Measurements from ENCODE around the gene SFSWAP. TPM values are rescaled to one million over a fixed set of nuclear protein-coding genes. Genes with fewer than 3 reads are reported as not detected.
"Not testable (repeated sequence)": the region's sequence is repeated elsewhere in the genome, so short reads cannot be mapped to it uniquely, and the experiment has no call there.

Gene SFSWAP
- total and polyA plus RNA-seq, 5 donors from 2014 or later, result 14.6 to 105 (median 18.3) TPM

DNA sequence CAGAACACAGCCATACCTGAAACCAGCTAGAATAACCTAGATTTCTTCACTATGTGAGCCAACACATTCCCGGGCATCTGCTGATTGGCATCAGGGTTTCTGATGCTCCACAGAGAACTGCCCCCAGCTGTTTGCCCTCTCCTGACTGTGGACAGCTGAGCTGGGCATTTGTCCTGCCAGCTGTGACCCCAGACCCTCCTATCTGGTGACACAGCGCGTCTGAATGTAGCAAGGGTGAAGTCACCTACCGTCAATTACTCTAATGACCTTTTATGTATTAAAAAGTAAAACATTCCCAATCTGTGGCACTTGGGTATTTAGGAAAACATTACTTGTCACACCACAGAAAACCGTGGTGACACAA, 29.7 kb upstream of the SFSWAP start:
- peak overlapping the region in 1 of 4 donors; percentile 38 for H3K4me3 Mint-ChIP-seq

DNA sequence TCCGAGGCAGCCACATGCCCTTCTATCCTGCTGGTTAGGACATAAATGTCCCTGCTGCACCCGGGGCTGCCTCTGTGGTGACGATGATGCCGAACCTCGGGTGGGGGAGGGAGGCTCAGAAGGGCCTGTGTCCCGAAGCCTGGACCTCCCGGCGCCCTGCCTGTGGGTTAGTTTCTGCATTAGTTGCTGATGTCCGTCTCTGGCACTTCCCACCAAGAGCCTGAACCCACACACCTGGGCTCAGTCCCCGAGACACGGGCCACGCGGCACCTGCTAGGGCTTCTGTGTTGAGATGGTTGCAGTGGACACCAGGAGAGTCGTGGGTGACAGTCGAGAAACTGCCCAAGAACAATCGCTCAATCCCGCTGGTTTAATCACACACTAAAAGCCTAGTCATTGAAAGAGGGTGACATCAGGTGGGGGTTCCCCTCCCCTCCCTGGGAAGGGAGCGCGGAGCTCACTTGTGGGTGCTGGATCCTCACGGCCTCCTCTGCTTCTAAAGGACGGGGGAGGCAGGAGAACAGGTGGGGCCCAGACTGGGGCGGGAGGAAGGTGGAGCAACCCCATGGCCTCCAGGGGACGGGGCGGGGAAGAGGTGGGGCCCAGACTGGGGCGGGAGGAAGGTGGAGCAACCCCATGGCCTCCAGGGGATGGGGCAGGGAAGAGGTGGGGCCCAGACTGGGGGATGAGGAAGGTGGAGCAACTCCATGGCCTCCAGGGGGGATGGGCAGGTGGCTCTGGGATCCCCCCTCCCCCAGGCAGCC, 29.0 kb upstream of the SFSWAP start:
- H3K4me1 Mint-ChIP-seq, result peaks cover 0 to 21% (median 3%) of the 10 kb centered on the region in 4 donors
- H3K27me3 Mint-ChIP-seq; H3K9me3 ChIP-seq (ENCODE audit: control insufficient read depth in 2 of 2, low read length in 2 of 2); H3K9me3 Mint-ChIP-seq; H3K27ac ChIP-seq (ENCODE audit: insufficient read depth, low read length, poor library complexity, severe bottlenecking); H3K27ac Mint-ChIP-seq; H3K4me1 ChIP-seq (ENCODE audit: control insufficient read depth, insufficient read depth, low read length, poor library complexity, severe bottlenecking); H3K27me3 ChIP-seq (ENCODE audit: control insufficient read depth, insufficient read depth, low read length); H3K36me3 ChIP-seq (ENCODE audit: control insufficient read depth, insufficient read depth, low read length); H3K36me3 Mint-ChIP-seq; H3K4me3 ChIP-seq (ENCODE audit: low read depth, low read length): not testable (repeated sequence)
- peak; percentile 24 to 80 (median 63) for DNase-seq
- ATAC-seq (ENCODE audit: low read depth in 2 of 2), result peak in 1 of 2 donors; percentile 92
- H3K4me3 Mint-ChIP-seq, result peak overlapping the region in 3 of 4 donors; percentile 39 to 84 (median 61)

More for the DNA sequence above, 29.7 kb upstream of the SFSWAP start:
- Histone ChIP-seq H3K36me3 (ENCODE audit: control insufficient read depth, insufficient read depth, low read length) (no peaks in the 10 kb centered on the region), H3K9me3 (ENCODE audit: control insufficient read depth in 2 of 2, low read length in 2 of 2) (no peaks in the 10 kb centered on the region), H3K4me1 (ENCODE audit: control insufficient read depth, insufficient read depth, low read length, poor library complexity, severe bottlenecking) (peaks cover 3% of the 10 kb centered on the region), H3K27me3 (ENCODE audit: control insufficient read depth, insufficient read depth, low read length) (no peaks in the 10 kb centered on the region), H3K27ac (ENCODE audit: insufficient read depth, low read length, poor library complexity, severe bottlenecking) (no peak overlapping the region), H3K4me3 (ENCODE audit: low read depth, low read length) (no peak overlapping the region)
- ATAC-seq (ENCODE audit: low read depth in 2 of 2), result no peak
- Mint-ChIP-seq H3K27ac (peak overlapping the region in 1 of 3 donors; percentile 61), H3K27me3 (no peaks in the 10 kb centered on the region), H3K36me3 (no peaks in the 10 kb centered on the region), H3K9me3 (peaks cover 0 to 2% (median 0%) of the 10 kb centered on the region in 7 donors), H3K4me1 (peaks cover 0 to 21% (median 3%) of the 10 kb centered on the region in 4 donors)
- DNase-seq, result no peak

DNA sequence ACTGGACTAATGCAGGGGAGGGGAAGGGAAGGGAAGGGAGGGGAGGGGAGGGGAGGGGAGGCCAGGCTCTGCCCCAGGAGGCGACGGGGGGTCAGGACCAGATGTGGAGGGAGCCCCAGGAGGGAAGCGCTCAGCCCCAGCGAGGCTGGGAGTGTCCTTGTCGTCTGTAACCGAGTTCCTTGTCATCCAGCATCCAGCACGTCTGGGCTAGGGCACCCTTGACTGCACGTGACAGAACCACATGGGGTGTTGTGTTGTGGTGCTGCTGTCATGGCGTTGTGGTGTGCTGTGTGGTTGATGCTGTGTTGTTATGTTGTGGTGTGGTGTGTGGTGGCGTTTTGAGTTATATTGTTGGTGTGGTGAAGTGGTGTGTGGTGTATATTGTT, 28.4 kb upstream of the SFSWAP start:
- Histone ChIP-seq H3K27ac (ENCODE audit: insufficient read depth, low read length, poor library complexity, severe bottlenecking) (no peak overlapping the region), H3K4me3 (ENCODE audit: low read depth, low read length) (no peak overlapping the region), H3K27me3 (ENCODE audit: control insufficient read depth, insufficient read depth, low read length) (no peaks in the 10 kb centered on the region), H3K4me1 (ENCODE audit: control insufficient read depth, insufficient read depth, low read length, poor library complexity, severe bottlenecking) (peaks cover 3% of the 10 kb centered on the region), H3K36me3 (ENCODE audit: control insufficient read depth, insufficient read depth, low read length) (no peaks in the 10 kb centered on the region), H3K9me3 (ENCODE audit: control insufficient read depth in 2 of 2, low read length in 2 of 2) (no peaks in the 10 kb centered on the region)
- H3K27me3 Mint-ChIP-seq, result no peaks in the 10 kb centered on the region
- H3K27ac Mint-ChIP-seq, result peak overlapping the region in 1 of 3 donors; percentile 82
- ATAC-seq (ENCODE audit: low read depth in 2 of 2) (peak in 1 of 2 donors; percentile 9), DNase-seq (peak in 1 of 3 donors; percentile 37)
- H3K4me1 Mint-ChIP-seq, result peaks cover 0 to 21% (median 3%) of the 10 kb centered on the region in 4 donors
- peak overlapping the region in 1 of 4 donors; percentile 42 for H3K4me3 Mint-ChIP-seq
- peaks cover 0 to 2% (median 0%) of the 10 kb centered on the region in 7 donors for H3K9me3 Mint-ChIP-seq
- H3K36me3 Mint-ChIP-seq, result no peaks in the 10 kb centered on the region

DNA sequence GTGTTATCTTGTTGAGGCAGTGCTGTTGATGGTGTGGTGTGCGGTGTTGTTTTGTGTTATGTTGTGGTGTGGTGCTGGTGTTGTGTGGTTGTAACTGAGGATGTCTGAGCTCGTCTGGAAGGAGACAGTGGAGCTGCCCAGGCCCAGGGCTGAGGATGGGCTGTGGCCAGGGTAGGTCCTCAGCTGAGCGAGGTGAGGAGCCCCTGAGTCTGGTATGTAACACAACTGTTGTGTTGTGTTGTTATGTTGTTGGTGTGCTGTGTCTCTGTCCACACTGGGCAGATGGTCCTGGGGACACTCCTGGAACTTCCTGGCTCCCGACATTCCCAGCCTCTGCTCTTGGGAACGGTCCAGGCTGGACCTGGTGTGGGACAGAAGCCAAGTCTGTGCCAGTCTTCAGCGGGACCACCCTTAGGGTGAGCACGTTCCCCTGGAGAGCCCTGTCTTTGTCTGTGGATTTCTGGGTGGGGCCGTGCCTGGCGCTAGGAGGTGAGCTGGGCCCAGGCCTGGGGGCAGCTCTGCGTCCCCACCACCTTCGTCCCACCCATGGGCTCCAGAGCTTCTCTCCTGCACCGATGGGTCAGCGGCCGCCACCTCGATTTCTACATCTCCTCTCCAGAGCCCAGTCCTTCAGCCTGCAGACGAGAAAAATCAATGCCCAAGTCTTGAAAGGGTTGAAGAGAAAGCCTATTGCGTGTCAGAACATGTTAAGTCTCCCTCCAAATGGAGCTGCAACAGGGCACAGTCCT, 27.4 kb upstream of the SFSWAP start:
- H3K27me3 Mint-ChIP-seq, result no peaks in the 10 kb centered on the region
- H3K27ac Mint-ChIP-seq, result no peak overlapping the region
- no peaks in the 10 kb centered on the region for H3K27me3 ChIP-seq (ENCODE audit: control insufficient read depth, insufficient read depth, low read length)
- H3K4me3 ChIP-seq (ENCODE audit: low read depth, low read length), result no peak overlapping the region
- no peak overlapping the region for H3K27ac ChIP-seq (ENCODE audit: insufficient read depth, low read length, poor library complexity, severe bottlenecking)
- DNase-seq (no peak), ATAC-seq (ENCODE audit: low read depth in 2 of 2) (no peak)
- H3K9me3 Mint-ChIP-seq, result peaks cover 0 to 1% (median 0%) of the 10 kb centered on the region in 7 donors
- H3K4me1 Mint-ChIP-seq, result peaks cover 0 to 21% (median 3%) of the 10 kb centered on the region in 4 donors
- H3K36me3 ChIP-seq (ENCODE audit: control insufficient read depth, insufficient read depth, low read length), result no peaks in the 10 kb centered on the region
- no peaks in the 10 kb centered on the region for H3K36me3 Mint-ChIP-seq
- no peak overlapping the region for H3K4me3 Mint-ChIP-seq
- no peaks in the 10 kb centered on the region for H3K9me3 ChIP-seq (ENCODE audit: control insufficient read depth in 2 of 2, low read length in 2 of 2)
- H3K4me1 ChIP-seq (ENCODE audit: control insufficient read depth, insufficient read depth, low read length, poor library complexity, severe bottlenecking), result peaks cover 3% of the 10 kb centered on the region

DNA sequence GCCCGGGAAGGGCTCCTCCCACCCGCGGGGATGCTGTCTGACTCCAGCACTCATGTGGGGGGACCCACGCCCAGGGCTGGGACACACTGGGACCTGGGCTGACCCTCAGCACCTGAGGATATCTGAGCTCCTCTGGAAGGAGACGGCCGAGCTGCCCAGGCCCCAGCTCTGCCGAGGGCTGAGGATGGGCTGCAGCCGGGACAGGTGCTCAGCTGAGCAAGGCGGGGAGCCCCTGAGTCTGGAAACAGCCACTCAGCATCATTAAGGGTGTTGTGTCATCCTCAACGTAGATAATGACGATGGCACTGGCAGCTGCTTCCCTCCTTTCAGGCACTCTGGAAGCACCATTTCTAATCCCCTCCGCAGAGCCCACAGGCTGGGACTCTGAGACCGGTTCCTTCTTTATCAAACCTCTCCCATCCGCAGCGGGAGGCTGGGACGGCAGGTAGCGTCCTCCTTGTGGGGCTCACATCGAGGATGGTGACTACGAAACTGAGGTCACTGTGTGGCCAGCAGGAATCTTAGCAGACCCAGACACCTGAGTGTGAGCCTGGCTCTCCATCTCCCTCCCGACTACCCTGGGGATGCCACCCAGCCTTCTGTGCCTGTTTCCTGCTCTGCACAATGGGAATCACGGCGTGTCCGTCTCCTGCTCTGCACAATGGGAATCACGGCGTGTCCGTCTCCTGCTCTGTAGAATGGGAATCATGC, 26.7 kb upstream of the SFSWAP start:
- peaks cover 3% of the 10 kb centered on the region for H3K4me1 ChIP-seq (ENCODE audit: control insufficient read depth, insufficient read depth, low read length, poor library complexity, severe bottlenecking)
- no peak overlapping the region for H3K4me3 Mint-ChIP-seq
- H3K36me3 ChIP-seq (ENCODE audit: control insufficient read depth, insufficient read depth, low read length), result no peaks in the 10 kb centered on the region
- DNase-seq (no peak), ATAC-seq (ENCODE audit: low read depth in 2 of 2) (no peak)
- no peaks in the 10 kb centered on the region for H3K27me3 Mint-ChIP-seq
- no peak overlapping the region for H3K27ac ChIP-seq (ENCODE audit: insufficient read depth, low read length, poor library complexity, severe bottlenecking)
- H3K36me3 Mint-ChIP-seq, result no peaks in the 10 kb centered on the region
- no peak overlapping the region for H3K4me3 ChIP-seq (ENCODE audit: low read depth, low read length)
- H3K27me3 ChIP-seq (ENCODE audit: control insufficient read depth, insufficient read depth, low read length), result no peaks in the 10 kb centered on the region
- no peaks in the 10 kb centered on the region for H3K9me3 ChIP-seq (ENCODE audit: control insufficient read depth in 2 of 2, low read length in 2 of 2)
- H3K27ac Mint-ChIP-seq, result no peak overlapping the region
- H3K4me1 Mint-ChIP-seq, result peaks cover 0 to 19% (median 3%) of the 10 kb centered on the region in 4 donors
- peaks cover 0 to 2% (median 0%) of the 10 kb centered on the region in 7 donors for H3K9me3 Mint-ChIP-seq

DNA sequence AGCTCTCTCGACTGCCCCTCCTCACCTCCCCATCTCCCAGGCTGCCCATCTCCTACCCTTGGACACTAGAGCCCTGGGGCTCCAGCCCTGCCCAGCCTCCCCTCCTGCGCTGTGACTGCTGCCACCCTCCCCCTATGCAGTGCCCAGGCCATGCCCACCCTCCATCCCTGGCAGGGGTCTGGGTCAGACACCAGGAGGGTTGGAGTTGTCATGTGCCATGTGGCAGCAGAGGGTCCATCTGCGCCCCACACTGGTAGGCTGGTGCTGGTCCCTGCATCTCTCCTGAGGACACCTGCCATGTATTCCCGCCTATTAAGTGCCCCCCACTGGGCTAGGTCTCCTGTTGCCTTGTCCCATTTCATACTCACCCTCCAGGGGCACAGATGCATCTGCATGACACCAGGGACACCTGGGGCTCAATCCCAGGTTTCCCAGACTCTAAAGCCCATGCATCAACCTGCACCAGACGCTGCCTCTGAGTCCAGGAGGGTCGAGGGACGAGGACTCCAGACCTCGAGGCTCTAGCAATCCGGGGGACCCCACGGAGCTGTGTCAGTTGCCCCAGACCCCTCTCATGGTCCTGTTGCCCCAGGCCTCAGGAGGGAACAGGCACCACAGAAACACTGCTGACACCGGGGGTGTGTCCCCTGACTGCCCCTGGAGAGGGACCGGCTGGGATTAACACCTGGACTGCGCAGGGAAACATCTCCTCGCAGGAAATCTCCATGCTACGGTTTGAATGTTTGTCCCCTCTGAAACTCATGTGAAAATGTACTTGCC, 23.4 kb upstream of the SFSWAP start:
- Histone ChIP-seq H3K36me3 (ENCODE audit: control insufficient read depth, insufficient read depth, low read length) (no peaks in the 10 kb centered on the region), H3K9me3 (ENCODE audit: control insufficient read depth in 2 of 2, low read length in 2 of 2) (no peaks in the 10 kb centered on the region), H3K4me3 (ENCODE audit: low read depth, low read length) (no peak overlapping the region), H3K27ac (ENCODE audit: insufficient read depth, low read length, poor library complexity, severe bottlenecking) (no peak overlapping the region), H3K27me3 (ENCODE audit: control insufficient read depth, insufficient read depth, low read length) (no peaks in the 10 kb centered on the region), H3K4me1 (ENCODE audit: control insufficient read depth, insufficient read depth, low read length, poor library complexity, severe bottlenecking) (no peaks in the 10 kb centered on the region)
- ATAC-seq (ENCODE audit: low read depth in 2 of 2) (no peak), DNase-seq (no peak)
- Mint-ChIP-seq H3K9me3 (peaks cover 0 to 2% (median 0%) of the 10 kb centered on the region in 7 donors), H3K4me3 (no peak overlapping the region), H3K27me3 (no peaks in the 10 kb centered on the region), H3K27ac (no peak overlapping the region), H3K4me1 (peaks cover 0 to 6% (median 3%) of the 10 kb centered on the region in 4 donors), H3K36me3 (no peaks in the 10 kb centered on the region)

All from CD4-positive, CD25-positive, alpha-beta regulatory T cell (primary cell).